ENCODE measurements around the gene PPFIBP1. TPM values are rescaled to one million over a fixed set of nuclear protein-coding genes. Genes with fewer than 3 reads are reported as not detected.

PPFIBP1 gene
- total and polyA plus RNA-seq, 7 donors: 5.9 to 63.1 (median 28.3) TPM

DNA sequence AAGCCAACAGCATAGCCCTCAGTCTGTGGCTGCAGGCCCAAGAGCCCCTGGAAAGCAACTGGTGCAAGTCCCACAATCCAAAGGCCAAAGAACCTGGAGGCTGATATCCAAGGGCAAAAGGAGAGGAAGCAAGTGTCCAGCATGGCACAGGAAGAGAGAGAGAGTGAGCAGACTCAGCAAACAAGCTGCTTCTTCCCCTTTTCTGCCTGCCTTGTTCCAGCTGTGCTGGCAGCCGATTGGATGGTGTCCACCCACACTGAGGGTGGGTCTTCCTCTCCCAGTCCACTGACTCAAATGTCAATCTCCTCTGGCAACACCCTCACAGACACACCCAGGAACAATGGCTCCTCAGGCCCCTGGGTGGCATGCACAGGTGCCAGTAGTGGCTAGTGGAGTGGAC is 44.0 kb upstream of the PPFIBP1 start:
- TF ChIP-seq, protein P1, sequence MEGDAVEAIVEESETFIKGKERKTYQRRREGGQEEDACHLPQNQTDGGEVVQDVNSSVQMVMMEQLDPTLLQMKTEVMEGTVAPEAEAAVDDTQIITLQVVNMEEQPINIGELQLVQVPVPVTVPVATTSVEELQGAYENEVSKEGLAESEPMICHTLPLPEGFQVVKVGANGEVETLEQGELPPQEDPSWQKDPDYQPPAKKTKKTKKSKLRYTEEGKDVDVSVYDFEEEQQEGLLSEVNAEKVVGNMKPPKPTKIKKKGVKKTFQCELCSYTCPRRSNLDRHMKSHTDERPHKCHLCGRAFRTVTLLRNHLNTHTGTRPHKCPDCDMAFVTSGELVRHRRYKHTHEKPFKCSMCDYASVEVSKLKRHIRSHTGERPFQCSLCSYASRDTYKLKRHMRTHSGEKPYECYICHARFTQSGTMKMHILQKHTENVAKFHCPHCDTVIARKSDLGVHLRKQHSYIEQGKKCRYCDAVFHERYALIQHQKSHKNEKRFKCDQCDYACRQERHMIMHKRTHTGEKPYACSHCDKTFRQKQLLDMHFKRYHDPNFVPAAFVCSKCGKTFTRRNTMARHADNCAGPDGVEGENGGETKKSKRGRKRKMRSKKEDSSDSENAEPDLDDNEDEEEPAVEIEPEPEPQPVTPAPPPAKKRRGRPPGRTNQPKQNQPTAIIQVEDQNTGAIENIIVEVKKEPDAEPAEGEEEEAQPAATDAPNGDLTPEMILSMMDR (IDR thresholded peaks at IDR 0.05): no peak
- Histone ChIP-seq H3K4me1 (no peaks in the 10 kb centered on the region), H3K27me3 (ENCODE audit: insufficient read depth in 3 of 3, low read length in 2 of 3) (no peaks in the 10 kb centered on the region), H3K36me3 (ENCODE audit: insufficient read depth in 1 of 2, low read depth in 1 of 2) (no peaks in the 10 kb centered on the region), H3K4me3 (no peak overlapping the region), H3K9me3 (peaks cover 23% of the 10 kb centered on the region), H3K27ac (no peak overlapping the region)
- WGBS, 3 donors: 56 to 92% (median 71%) methylated on average over 1 of the region's 1 CpG
- intact Hi-C loops (cut with DNase I): no loop called here
- DNase-seq (no peak), ATAC-seq (no peak)

DNA sequence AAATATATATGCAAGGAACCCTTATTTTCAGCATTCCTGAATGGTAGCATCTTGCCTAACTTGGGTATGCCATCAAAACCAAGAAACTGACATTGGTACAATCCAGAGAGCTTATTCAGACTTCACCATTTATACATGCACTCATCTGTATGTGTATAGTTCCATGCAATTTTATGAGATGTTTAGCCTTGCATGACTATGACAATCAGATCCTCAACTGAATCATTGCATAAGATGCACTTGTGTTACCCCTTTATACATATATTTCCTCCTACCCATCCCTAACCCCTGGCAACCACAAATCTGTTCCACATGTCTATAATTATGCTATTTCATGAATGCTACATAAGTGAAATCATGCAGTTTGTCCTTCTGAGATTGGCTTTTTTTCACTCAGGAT is 37.0 kb upstream of the PPFIBP1 start:
- TF ChIP-seq, protein P1 (IDR thresholded peaks at IDR 0.05): no peak
- ATAC-seq (no peak), DNase-seq (no peak)
- H3K4me1 ChIP-seq: no peaks in the 10 kb centered on the region
- no peak overlapping the region for H3K4me3 ChIP-seq
- no peaks in the 10 kb centered on the region for H3K9me3 ChIP-seq
- no peaks in the 10 kb centered on the region for H3K27me3 ChIP-seq (ENCODE audit: insufficient read depth in 3 of 3, low read length in 2 of 3)
- H3K36me3 ChIP-seq (ENCODE audit: insufficient read depth in 1 of 2, low read depth in 1 of 2): no peaks in the 10 kb centered on the region
- intact Hi-C loops (cut with DNase I): no loop called here
- H3K27ac ChIP-seq: no peak overlapping the region

DNA sequence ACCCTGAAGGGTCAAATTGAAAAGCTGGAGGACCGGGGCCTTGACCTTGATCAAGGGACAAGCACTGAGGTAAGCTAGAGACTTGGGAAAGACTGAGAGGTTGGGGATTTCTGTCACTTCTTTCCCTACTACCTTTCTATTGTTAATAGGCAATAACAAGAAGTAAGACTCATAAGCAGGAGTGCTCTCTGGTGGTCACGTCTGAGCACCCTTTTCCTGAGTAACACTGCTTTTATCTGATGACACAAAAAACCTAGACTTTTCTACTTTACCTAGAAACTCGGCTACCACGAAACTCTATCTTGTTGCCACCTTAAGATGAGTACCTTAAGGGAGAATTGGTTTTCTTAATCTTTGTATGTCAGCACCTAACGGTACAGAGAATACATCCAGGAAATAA is 35.5 kb upstream of the PPFIBP1 start:
- DNase-seq (no peak), ATAC-seq (no peak)
- Histone ChIP-seq H3K9me3 (no peaks in the 10 kb centered on the region), H3K27ac (no peak overlapping the region), H3K4me1 (no peaks in the 10 kb centered on the region), H3K4me3 (no peak overlapping the region), H3K27me3 (ENCODE audit: insufficient read depth in 3 of 3, low read length in 2 of 3) (no peaks in the 10 kb centered on the region), H3K36me3 (ENCODE audit: insufficient read depth in 1 of 2, low read depth in 1 of 2) (no peaks in the 10 kb centered on the region)
- WGBS, 3 donors: 74 to 85% (median 84%) methylated on average over 5 of the region's 5 CpGs
- intact Hi-C loops (cut with DNase I): no loop called here
- TF ChIP-seq, protein P1 (IDR thresholded peaks at IDR 0.05): no peak

DNA sequence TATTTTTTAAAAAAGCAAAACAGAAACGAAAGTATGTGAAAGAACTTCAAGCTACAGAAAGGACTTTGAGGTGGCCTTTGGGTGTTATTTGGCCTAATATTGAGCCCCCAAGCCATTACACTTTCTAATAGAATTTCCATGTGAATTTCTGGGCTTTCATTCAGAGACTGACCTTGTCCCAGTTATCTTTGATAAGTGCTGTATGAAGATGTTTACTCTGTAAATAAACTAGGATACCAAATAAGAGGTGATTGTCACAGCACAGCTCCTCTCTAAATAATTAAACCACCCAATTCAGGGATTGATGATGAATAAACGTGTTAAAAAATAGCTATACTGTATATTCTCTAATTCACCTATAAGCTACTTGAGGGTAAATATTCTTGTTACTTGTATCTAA is 32.8 kb upstream of the PPFIBP1 start:
- no peak for DNase-seq
- WGBS, 3 donors: 86 to 95% (median 90%) methylated on average over 2 of the region's 2 CpGs
- Histone ChIP-seq H3K4me3 (no peak overlapping the region), H3K27me3 (ENCODE audit: insufficient read depth in 3 of 3, low read length in 2 of 3) (no peaks in the 10 kb centered on the region), H3K27ac (no peak overlapping the region), H3K9me3 (no peaks in the 10 kb centered on the region), H3K4me1 (no peaks in the 10 kb centered on the region), H3K36me3 (ENCODE audit: insufficient read depth in 1 of 2, low read depth in 1 of 2) (no peaks in the 10 kb centered on the region)
- TF ChIP-seq, protein P1 (IDR thresholded peaks at IDR 0.05): no peak
- ATAC-seq: no peak
- intact Hi-C loops (cut with DNase I): no loop called here

DNA sequence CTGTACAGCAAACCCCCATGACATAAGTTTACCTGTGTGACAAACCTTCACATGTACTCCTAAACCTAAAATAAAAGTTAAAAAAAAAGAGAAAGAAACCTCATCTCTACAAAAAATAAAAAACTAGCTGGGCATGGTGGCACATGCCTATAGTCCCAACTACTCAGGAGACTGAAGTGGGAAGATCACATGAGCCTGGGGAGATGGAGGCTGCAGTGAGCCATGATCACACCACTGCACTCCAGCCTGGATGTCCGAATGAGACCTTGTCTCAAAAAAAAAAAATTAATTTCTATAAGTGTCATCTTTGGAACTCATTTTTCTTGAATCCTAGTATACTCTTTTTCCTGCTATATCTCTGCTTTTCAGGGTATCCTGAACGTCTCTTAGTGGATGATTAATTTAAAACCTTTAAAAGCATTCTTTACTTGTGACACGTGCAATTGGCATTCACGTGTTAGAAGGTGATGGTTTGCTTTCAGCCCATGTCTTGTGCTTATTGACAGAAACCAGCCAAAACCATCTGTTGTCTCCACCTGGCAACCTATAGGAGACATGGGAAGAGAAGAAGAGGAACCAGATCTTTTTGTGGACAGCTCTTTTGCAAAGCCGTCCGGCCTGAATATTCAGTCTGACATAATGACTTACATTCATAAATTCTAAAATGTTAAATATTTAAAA is 30.6 kb upstream of the PPFIBP1 start:
- WGBS, 3 donors: 62 to 68% (median 65%) methylated on average over 6 of the region's 6 CpGs
- no peak for ATAC-seq
- Histone ChIP-seq H3K9me3 (no peaks in the 10 kb centered on the region), H3K27ac (no peak overlapping the region), H3K27me3 (ENCODE audit: insufficient read depth in 3 of 3, low read length in 2 of 3) (no peaks in the 10 kb centered on the region), H3K4me1 (no peaks in the 10 kb centered on the region), H3K4me3 (no peak overlapping the region), H3K36me3 (ENCODE audit: insufficient read depth in 1 of 2, low read depth in 1 of 2) (no peaks in the 10 kb centered on the region)
- TF ChIP-seq, protein P1 (IDR thresholded peaks at IDR 0.05): no peak
- intact Hi-C loops (cut with DNase I): no loop called here
- no peak for DNase-seq

Data from psoas muscle (tissue), 8 donors.